Measurements from ENCODE around the gene NOS1AP. TPM values are rescaled to one million over a fixed set of nuclear protein-coding genes. Genes with fewer than 3 reads are reported as not detected.

Gene NOS1AP
- total and polyA plus RNA-seq, 9 of the 15 experiments (the other 6 are each of a cell fraction or from before 2014, with no cell fraction given) = 0.07 to 1.5 (median 0.22) TPM

GRCh38 chr1:162384116-162384515 lies 314.6 kb downstream of the NOS1AP start:
- H2AFZ ChIP-seq (ENCODE audit: low read depth, low read length) = no peak overlapping the region
- DNase-seq (ENCODE audit: extremely low read depth in 1 of 4, low spot score in 3 of 4) = no peak
- BruUV-seq (replicated peaks) = no TSS peak
- H3K9me1 ChIP-seq (ENCODE audit: control insufficient read depth, insufficient read depth, low read length) = peaks cover 6% of the 10 kb centered on the region
- H3K4me1 ChIP-seq (replicated peaks in 1 of 2; ENCODE audit: control insufficient read depth in 2 of 2, insufficient read depth in 2 of 2, low read length in 2 of 2) = peaks cover 72 to 90% of the 10 kb centered on the region in 2 experiments; a peak in 4 of 5 replicates
- H3K9me3 ChIP-seq (replicated peaks; ENCODE audit: control insufficient read depth, insufficient read depth, low read depth, low read length) = no peaks in the 10 kb centered on the region
- ChIA-PET CTCF (ENCODE audit: low intra/inter-chr PET ratio) (no interaction called here), POLR2A (interaction anchor here (0.7 to 1.2 kb wide), 2 partner anchors 12 to 519 kb away, joined by 3 to 6 read pairs; no protein-coding TSS in a partner anchor)
- no peak for ATAC-seq
- H3K4me3 ChIP-seq = no peak overlapping the region
- no peaks in the 10 kb centered on the region for H4K20me1 ChIP-seq (replicated peaks; ENCODE audit: control insufficient read depth, insufficient read depth, low read length)
- H3K4me2 ChIP-seq (ENCODE audit: insufficient read depth, low read length) = no peak overlapping the region
- no peak for FAIRE-seq
- in situ Hi-C loops (cut with MboI) = no loop called here
- H3K9ac ChIP-seq (ENCODE audit: insufficient read depth in 1 of 2, low read depth in 2 of 2, low read length in 2 of 2) = peak overlapping the region; percentile 45 to 50; a peak in 2 of 4 replicates
- H3K36me3 ChIP-seq (ENCODE audit: control insufficient read depth, insufficient read depth, low read length) = no peaks in the 10 kb centered on the region; the same call in 2 of the 3 replicates
- no peak overlapping the region; the same call in 2 of the 3 replicates for H3K27ac ChIP-seq (ENCODE audit: extremely low read depth, low read depth, low read length)
- intact Hi-C loops (cut with micrococcal nuclease) = no loop called here
- peaks cover 12% of the 10 kb centered on the region; the same call in 2 of the 3 replicates for H3K79me2 ChIP-seq (ENCODE audit: control insufficient read depth, insufficient read depth, low read length)
- no peaks in the 10 kb centered on the region for H3K27me3 ChIP-seq (ENCODE audit: control insufficient read depth in 2 of 2, insufficient read depth in 2 of 2, low read length in 2 of 2)
- 79% methylated on average over 6 of the region's 6 CpGs for WGBS (ENCODE audit: insufficient coverage, low coverage, missing lambda C conversion rate)
- TF ChIP-seq HNRNPUL1 (IDR thresholded peaks at IDR 0.05; ENCODE audit: low read length) = no peak
- TF ChIP-seq ZNF316 (IDR thresholded peaks at IDR 0.05) = no peak
- TF ChIP-seq HMGXB4 (CRISPR knock-in tag; IDR thresholded peaks at IDR 0.05) = no peak
- no peak for TF ChIP-seq XRCC3 (IDR thresholded peaks at IDR 0.05)
- TF ChIP-seq CCAR2 (IDR thresholded peaks at IDR 0.05; ENCODE audit: low read depth, low read length) = no peak
- no peak for TF ChIP-seq ESRRA (IDR thresholded peaks at IDR 0.05; ENCODE audit: borderline replicate concordance, low read depth)
- no peak for TF ChIP-seq NR4A1 (CRISPR knock-in tag; IDR thresholded peaks at IDR 0.05)
- TF ChIP-seq NR4A1 (tag; IDR thresholded peaks at IDR 0.05) = 0 out of 2 replicates have a peak, but pooled peaks have one; percentile 25
- no peak for TF ChIP-seq E2F1 (CRISPR knock-in tag; IDR thresholded peaks at IDR 0.05)
- TF ChIP-seq TEAD1 (CRISPR knock-in tag; IDR thresholded peaks at IDR 0.05) = no peak
- TF ChIP-seq MYNN (IDR thresholded peaks at IDR 0.05) = no peak
- TF ChIP-seq MYNN (CRISPR knock-in tag; IDR thresholded peaks at IDR 0.05) = no peak
- no peak for TF ChIP-seq GTF2A2 (tag; IDR thresholded peaks at IDR 0.05)
- TF ChIP-seq ID3 (CRISPR knock-in tag; IDR thresholded peaks at IDR 0.05) = no peak
- TF ChIP-seq ID3 (tag; IDR thresholded peaks at IDR 0.05) = 0 out of 2 replicates have a peak, but pooled peaks have one; percentile 65
- no peak for TF ChIP-seq SRSF9 (IDR thresholded peaks at IDR 0.05; ENCODE audit: borderline replicate concordance, low read depth, low read length)
